ENCODE data around the gene SMCO2. TPM values are rescaled to one million over a fixed set of nuclear protein-coding genes. Genes with fewer than 3 reads are reported as not detected.

The SMCO2 gene
- total and polyA plus RNA-seq, 10 donors = 0.06 to 0.92 (median 0.16) TPM; not detected in 7

- TF ChIP-seq POLR2A (IDR thresholded peaks at IDR 0.05) (no peak), CTCF (IDR thresholded peaks at IDR 0.05 in 8 of 11, conservative IDR thresholded peaks at IDR 0.05 in 3 of 11) (no peak), POLR2AphosphoS5 (IDR thresholded peaks at IDR 0.05) (no peak)
- DNase-seq = no peak
- Histone ChIP-seq H3K4me1 (no peaks in the 10 kb centered on the region), H3K27ac (no peak overlapping the region), H3K36me3 (no peaks in the 10 kb centered on the region), H3K4me3 (no peak overlapping the region), H3K9me3 (peaks cover 0 to 40% (median 32%) of the 10 kb centered on the region in 8 donors), H3K27me3 (replicated peaks in 1 of 7) (no peaks in the 10 kb centered on the region)
- WGBS, 5 donors = 44 to 73% (median 67%) methylated on average over 1 of the region's 1 CpG
- intact Hi-C loops (cut with DNase I; ENCODE audit: low total_unique reads) = no loop called here
Measured at GRCh38 chr12:27480016-27480415, 33.5 kb downstream of the SMCO2 start.

GRCh38 chr12:27486961-27487360 is 40.4 kb downstream of the SMCO2 start:
- TF ChIP-seq POLR2A (IDR thresholded peaks at IDR 0.05) (no peak), CTCF (IDR thresholded peaks at IDR 0.05 in 8 of 11, conservative IDR thresholded peaks at IDR 0.05 in 3 of 11) (no peak), POLR2AphosphoS5 (IDR thresholded peaks at IDR 0.05) (no peak)
- no peaks in the 10 kb centered on the region for H3K36me3 ChIP-seq
- no peak overlapping the region for H3K4me3 ChIP-seq
- intact Hi-C loops (cut with DNase I; ENCODE audit: low total_unique reads) = no loop called here
- H3K27me3 ChIP-seq (replicated peaks in 1 of 7) = no peaks in the 10 kb centered on the region
- H3K27ac ChIP-seq = no peak overlapping the region
- H3K9me3 ChIP-seq = no peaks in the 10 kb centered on the region
- no peaks in the 10 kb centered on the region for H3K4me1 ChIP-seq
- no peak for DNase-seq

GRCh38 chr12:27488479-27488878 is 41.9 kb downstream of the SMCO2 start:
- intact Hi-C loops (cut with DNase I; ENCODE audit: low total_unique reads) = no loop called here
- no peak for DNase-seq
- Histone ChIP-seq H3K27me3 (replicated peaks in 1 of 7) (no peaks in the 10 kb centered on the region), H3K36me3 (no peaks in the 10 kb centered on the region), H3K27ac (no peak overlapping the region), H3K4me3 (no peak overlapping the region), H3K4me1 (no peaks in the 10 kb centered on the region), H3K9me3 (no peaks in the 10 kb centered on the region)
- WGBS, 5 donors = 53 to 70% (median 58%) methylated on average over 5 of the region's 5 CpGs
- TF ChIP-seq POLR2AphosphoS5 (IDR thresholded peaks at IDR 0.05) = no peak
- no peak for TF ChIP-seq CTCF (IDR thresholded peaks at IDR 0.05 in 8 of 11, conservative IDR thresholded peaks at IDR 0.05 in 3 of 11)
- TF ChIP-seq POLR2A (IDR thresholded peaks at IDR 0.05) = no peak

- WGBS, 5 donors = 79 to 94% (median 86%) methylated on average over 2 of the region's 2 CpGs
- Histone ChIP-seq H3K27me3 (replicated peaks in 1 of 7) (no peaks in the 10 kb centered on the region), H3K9me3 (no peaks in the 10 kb centered on the region), H3K27ac (no peak overlapping the region), H3K4me3 (no peak overlapping the region), H3K4me1 (no peaks in the 10 kb centered on the region), H3K36me3 (no peaks in the 10 kb centered on the region)
- no peak for TF ChIP-seq CTCF (IDR thresholded peaks at IDR 0.05 in 8 of 11, conservative IDR thresholded peaks at IDR 0.05 in 3 of 11)
- no peak for TF ChIP-seq POLR2A (IDR thresholded peaks at IDR 0.05)
- TF ChIP-seq POLR2AphosphoS5 (IDR thresholded peaks at IDR 0.05) = no peak
- intact Hi-C loops (cut with DNase I; ENCODE audit: low total_unique reads) = no loop called here
- DNase-seq = no peak
Measured at GRCh38 chr12:27491226-27491625, 44.7 kb downstream of the SMCO2 start.
